Measurements from ENCODE around the gene NOSIP.

DNA sequence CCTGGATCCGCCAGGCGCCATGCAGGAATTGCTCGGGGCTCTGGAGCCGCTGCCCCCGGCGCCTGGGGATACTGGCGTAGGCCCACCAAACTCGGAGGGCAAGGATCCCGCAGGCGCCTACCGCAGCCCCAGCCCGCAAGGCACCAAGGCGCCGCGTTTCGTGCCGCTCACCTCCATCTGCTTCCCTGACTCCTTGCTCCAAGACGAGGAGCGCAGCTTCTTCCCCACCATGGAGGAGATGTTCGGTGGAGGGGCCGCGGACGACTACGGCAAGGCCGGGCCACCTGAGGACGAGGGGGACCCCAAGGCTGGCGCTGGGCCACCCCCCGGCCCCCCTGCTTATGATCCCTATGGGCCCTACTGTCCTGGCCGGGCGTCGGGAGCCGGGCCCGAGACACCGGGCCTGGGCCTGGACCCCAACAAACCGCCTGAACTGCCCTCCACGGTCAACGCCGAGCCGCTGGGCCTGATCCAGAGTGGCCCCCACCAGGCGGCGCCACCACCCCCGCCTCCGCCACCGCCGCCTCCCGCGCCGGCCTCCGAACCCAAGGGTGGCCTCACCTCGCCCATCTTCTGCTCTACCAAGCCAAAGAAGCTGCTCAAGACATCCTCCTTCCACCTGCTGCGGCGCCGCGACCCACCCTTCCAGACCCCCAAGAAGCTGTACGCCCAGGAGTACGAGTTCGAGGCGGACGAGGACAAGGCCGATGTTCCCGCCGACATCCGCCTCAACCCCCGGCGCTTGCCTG lies 16.8 kb upstream of the NOSIP start:
- TF ChIP-seq POLR2A (IDR thresholded peaks at IDR 0.05) (no peak), POLR2AphosphoS5 (IDR thresholded peaks at IDR 0.05) (no peak)
- TF ChIP-seq, protein P1, sequence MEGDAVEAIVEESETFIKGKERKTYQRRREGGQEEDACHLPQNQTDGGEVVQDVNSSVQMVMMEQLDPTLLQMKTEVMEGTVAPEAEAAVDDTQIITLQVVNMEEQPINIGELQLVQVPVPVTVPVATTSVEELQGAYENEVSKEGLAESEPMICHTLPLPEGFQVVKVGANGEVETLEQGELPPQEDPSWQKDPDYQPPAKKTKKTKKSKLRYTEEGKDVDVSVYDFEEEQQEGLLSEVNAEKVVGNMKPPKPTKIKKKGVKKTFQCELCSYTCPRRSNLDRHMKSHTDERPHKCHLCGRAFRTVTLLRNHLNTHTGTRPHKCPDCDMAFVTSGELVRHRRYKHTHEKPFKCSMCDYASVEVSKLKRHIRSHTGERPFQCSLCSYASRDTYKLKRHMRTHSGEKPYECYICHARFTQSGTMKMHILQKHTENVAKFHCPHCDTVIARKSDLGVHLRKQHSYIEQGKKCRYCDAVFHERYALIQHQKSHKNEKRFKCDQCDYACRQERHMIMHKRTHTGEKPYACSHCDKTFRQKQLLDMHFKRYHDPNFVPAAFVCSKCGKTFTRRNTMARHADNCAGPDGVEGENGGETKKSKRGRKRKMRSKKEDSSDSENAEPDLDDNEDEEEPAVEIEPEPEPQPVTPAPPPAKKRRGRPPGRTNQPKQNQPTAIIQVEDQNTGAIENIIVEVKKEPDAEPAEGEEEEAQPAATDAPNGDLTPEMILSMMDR (IDR thresholded peaks at IDR 0.05) = no peak
